Small intestine (tissue), 7 donors: Measurements from ENCODE around the gene COX10. TPM values are rescaled to one million over a fixed set of nuclear protein-coding genes. Genes with fewer than 3 reads are reported as not detected.
"Not testable (repeated sequence)": the region's sequence is repeated elsewhere in the genome, so short reads cannot be mapped to it uniquely, and the experiment has no call there.

Source experiments
- DNase-seq, 2 donors: peaks; one replicate each; pipeline versions ENCODE4 v3.0.0 to v3.0.0-alpha.2; 2013
- FAIRE-seq: peaks from 2 replicates; lab custom pipeline; 2012; peaks lifted over from hg19 to GRCh38; lab: Jason Lieb, UNC
- H3K27ac ChIP-seq, 3 donors: one replicate each; pipeline ENCODE4 v1.5.1; 2013; ENCODE audit warnings: low read length in 2 of 3, mild to moderate bottlenecking in 2 of 3, control low read depth in 1 of 3, inconsistent platforms in 1 of 3, low read depth in 1 of 3, moderate library complexity in 1 of 3
- H3K27me3 ChIP-seq, 3 donors: one replicate each; pipeline ENCODE4 v1.6.1; 2013; ENCODE audit warnings: low read length in 3 of 3, inconsistent platforms in 1 of 3; ENCODE audit not compliant: control insufficient read depth in 3 of 3, insufficient read depth in 3 of 3
- H3K36me3 ChIP-seq, 3 donors: one replicate each; pipeline ENCODE4 v1.6.1; 2013; ENCODE audit warnings: low read length in 3 of 3, inconsistent platforms in 1 of 3, low read depth in 1 of 3, mild to moderate bottlenecking in 1 of 3, moderate library complexity in 1 of 3; ENCODE audit not compliant: control insufficient read depth in 3 of 3, insufficient read depth in 2 of 3
- H3K4me1 ChIP-seq, 3 donors: one replicate each; pipeline ENCODE4 v1.6.1; 2013; ENCODE audit warnings: low read length in 2 of 3, inconsistent platforms in 1 of 3, low read depth in 1 of 3, mild to moderate bottlenecking in 1 of 3, moderate library complexity in 1 of 3; ENCODE audit not compliant: control insufficient read depth in 3 of 3, insufficient read depth in 2 of 3
- H3K4me3 ChIP-seq, 3 donors: one replicate each; pipeline ENCODE4 v1.5.1; 2013; ENCODE audit warnings: low read length in 3 of 3, control low read depth in 1 of 3, inconsistent platforms in 1 of 3, low read depth in 1 of 3, mild to moderate bottlenecking in 1 of 3, moderate library complexity in 1 of 3
- H3K9me3 ChIP-seq, 2 donors: one replicate each; pipeline ENCODE4 v1.6.1; 2013; ENCODE audit warnings: low read depth in 1 of 2, low read length in 1 of 2; ENCODE audit not compliant: control insufficient read depth in 2 of 2, insufficient read depth in 1 of 2
- WGBS, 3 donors: extraction: QIAGEN DNeasy Blood & Tissue Kit; methylation state at CpG; one replicate each; pipeline ENCODE4 v1.1.7; 2013; 5-methylcytosine and 5-hydroxymethylcytosine counted together
- polyA plus RNA-seq, 4 donors: library from polyadenylated mRNA; stranded (reverse) in 3 of 4; unstranded in 1 of 4; fragments of 200-250 nt in 3 of 4; fragments of 120-200 nt in 1 of 4; gene quantifications; one replicate each; pipeline versions ENCODE4 v1.2.1 to v1.2.3, GENCODE V29; 2013
- donor health status: healthy with polysubstance abuse.
- donor health status: control.
- donor health status: control.
- donor health status: Bipolar disorder and iron deficiency.
- donor health status: healthy.

COX10 gene
- polyA plus RNA-seq, 4 donors, result 10.8 to 18.1 (median 16.2) TPM

- FAIRE-seq, result no peak
- H3K4me1 ChIP-seq, result no peaks in the 10 kb centered on the region
- no peak overlapping the region for H3K4me3 ChIP-seq
- peak in 1 of 2 donors; percentile 25 for DNase-seq
- H3K27me3 ChIP-seq, result no peaks in the 10 kb centered on the region
- peaks cover 0 to 2% (median 1%) of the 10 kb centered on the region in 3 donors for H3K36me3 ChIP-seq
- no peak overlapping the region for H3K27ac ChIP-seq
- no peaks in the 10 kb centered on the region for H3K9me3 ChIP-seq
- 40 to 85% (median 54%) methylated on average over 4 of the region's 4 CpGs for WGBS, 3 donors
These were observed 87.4 kb downstream of the COX10 start for GRCh38 chr17:14156689-14157088.

- DNase-seq, result no peak
- Histone ChIP-seq H3K27me3 (no peaks in the 10 kb centered on the region), H3K9me3 (no peaks in the 10 kb centered on the region), H3K36me3 (peaks cover 0 to 2% (median 1%) of the 10 kb centered on the region in 3 donors), H3K4me3 (no peak overlapping the region), H3K27ac (no peak overlapping the region), H3K4me1 (no peaks in the 10 kb centered on the region)
- WGBS, 3 donors, result 96 to 100% (median 100%) methylated on average over 1 of the region's 1 CpG
- FAIRE-seq, result no peak
These were observed 88.5 kb downstream of the COX10 start for GRCh38 chr17:14157822-14158221.

- H3K27ac ChIP-seq, result no peak overlapping the region
- H3K27me3 ChIP-seq, result no peaks in the 10 kb centered on the region
- 78 to 85% (median 81%) methylated on average over 3 of the region's 3 CpGs for WGBS, 3 donors
- H3K4me1 ChIP-seq, result no peaks in the 10 kb centered on the region
- FAIRE-seq (no peak), DNase-seq (no peak)
- no peak overlapping the region for H3K4me3 ChIP-seq
- no peaks in the 10 kb centered on the region for H3K9me3 ChIP-seq
- peaks cover 0 to 2% (median 1%) of the 10 kb centered on the region in 3 donors for H3K36me3 ChIP-seq
These were observed 89.4 kb downstream of the COX10 start for GRCh38 chr17:14158707-14159106.

- H3K27ac ChIP-seq, result no peak overlapping the region
- H3K9me3 ChIP-seq, result no peaks in the 10 kb centered on the region
- DNase-seq (no peak), FAIRE-seq (no peak)
- H3K4me1 ChIP-seq, result peaks cover 0 to 10% (median 3%) of the 10 kb centered on the region in 3 donors
- H3K4me3 ChIP-seq, result no peak overlapping the region
- WGBS, 3 donors, result 33 to 67% (median 41%) methylated on average over 1 of the region's 1 CpG
- H3K27me3 ChIP-seq, result no peaks in the 10 kb centered on the region
- peaks cover 0 to 2% (median 1%) of the 10 kb centered on the region in 3 donors for H3K36me3 ChIP-seq
These were observed 92.1 kb downstream of the COX10 start for GRCh38 chr17:14161419-14161818.

- DNase-seq, result peak; percentile 44 to 72
- Histone ChIP-seq H3K36me3 (peaks cover 0 to 5% (median 2%) of the 10 kb centered on the region in 3 donors), H3K27me3 (no peaks in the 10 kb centered on the region), H3K4me1 (peaks cover 0 to 10% (median 7%) of the 10 kb centered on the region in 3 donors), H3K4me3 (no peak overlapping the region), H3K9me3 (peaks cover 0 to 22% of the 10 kb centered on the region in 2 donors), H3K27ac (peak overlapping the region in 1 of 3 donors; percentile 2)
- WGBS, 3 donors, result 15 to 69% (median 19%) methylated on average over 1 of the region's 1 CpG
- no peak for FAIRE-seq
These were observed 96.3 kb downstream of the COX10 start for GRCh38 chr17:14165616-14166015.

GRCh38 chr17:14167831-14168230, 98.5 kb downstream of the COX10 start:
- H3K27ac ChIP-seq, FAIRE-seq, H3K27me3 ChIP-seq, H3K36me3 ChIP-seq, H3K4me3 ChIP-seq: not testable (repeated sequence)
- Histone ChIP-seq H3K4me1 (peaks cover 0 to 10% (median 7%) of the 10 kb centered on the region in 3 donors), H3K9me3 (peaks cover 0 to 22% of the 10 kb centered on the region in 2 donors)
- WGBS, 3 donors, result 95 to 98% (median 97%) methylated on average over 1 of the region's 1 CpG
- DNase-seq, result peak; percentile 30 to 65

- DNase-seq (no peak), FAIRE-seq (no peak)
- Histone ChIP-seq H3K27ac (no peak overlapping the region), H3K4me1 (peaks cover 0 to 10% (median 7%) of the 10 kb centered on the region in 3 donors), H3K4me3 (no peak overlapping the region), H3K36me3 (peaks cover 0 to 4% (median 0%) of the 10 kb centered on the region in 3 donors), H3K9me3 (peaks cover 0 to 22% of the 10 kb centered on the region in 2 donors), H3K27me3 (no peaks in the 10 kb centered on the region)
- WGBS, 3 donors, result 95 to 100% (median 98%) methylated on average over 3 of the region's 3 CpGs
These were observed 99.3 kb downstream of the COX10 start for GRCh38 chr17:14168582-14168981.

GRCh38 chr17:14169287-14169686, 100.0 kb downstream of the COX10 start:
- peaks cover 0 to 4% (median 0%) of the 10 kb centered on the region in 3 donors for H3K36me3 ChIP-seq

GRCh38 chr17:14169901-14170300, 100.6 kb downstream of the COX10 start:
- DNase-seq, result no peak
- H3K4me3 ChIP-seq, result no peak overlapping the region
- H3K4me1 ChIP-seq, result peaks cover 0 to 10% (median 4%) of the 10 kb centered on the region in 3 donors
- H3K27ac ChIP-seq, result no peak overlapping the region
- no peak for FAIRE-seq
- 93 to 98% (median 97%) methylated on average over 1 of the region's 1 CpG for WGBS, 3 donors
- H3K27me3 ChIP-seq, result no peaks in the 10 kb centered on the region
- peaks cover 0 to 4% (median 0%) of the 10 kb centered on the region in 3 donors for H3K36me3 ChIP-seq
- peaks cover 0 to 22% of the 10 kb centered on the region in 2 donors for H3K9me3 ChIP-seq

More at GRCh38 chr17:14169287-14169686, 100.0 kb downstream of the COX10 start:
- no peak overlapping the region for H3K27ac ChIP-seq
- FAIRE-seq (no peak), DNase-seq (no peak)
- WGBS, 3 donors, result 94 to 96% (median 94%) methylated on average over 2 of the region's 2 CpGs
- H3K9me3 ChIP-seq, result peaks cover 0 to 22% of the 10 kb centered on the region in 2 donors
- no peaks in the 10 kb centered on the region for H3K27me3 ChIP-seq
- no peak overlapping the region for H3K4me3 ChIP-seq
- H3K4me1 ChIP-seq, result peaks cover 0 to 10% (median 7%) of the 10 kb centered on the region in 3 donors
